Sigmoid colon (tissue), 4 donors: ENCODE results near the gene SGO2.

ENCODE experiments used
- EP300 ChIP-seq, 4 donors: sonication (generic); formaldehyde crosslinking; IDR thresholded peaks; one replicate each; pipeline ENCODE4 v1.6.1; 2017; ENCODE audit warnings: antibody characterized with exemption in 4 of 4
- POLR2A ChIP-seq, 2 donors: fragments of 450-650 bp; IDR thresholded peaks; one replicate each; pipeline ENCODE4 v1.6.1; 2016; ENCODE audit warnings: antibody characterized with exemption in 2 of 2, mild to moderate bottlenecking in 2 of 2, moderate library complexity in 2 of 2
- POLR2AphosphoS5 ChIP-seq, 4 donors: sonication (generic); formaldehyde crosslinking; IDR thresholded peaks; one replicate each; pipeline ENCODE4 v1.6.1; 2017; ENCODE audit warnings: antibody characterized with exemption in 4 of 4

GRCh38 chr2:200486529-200486928 is 39.5 kb upstream of the SGO2 start:
- TF ChIP-seq POLR2A (IDR thresholded peaks at IDR 0.05) = no peak
- no peak for TF ChIP-seq EP300 (IDR thresholded peaks at IDR 0.05)
- TF ChIP-seq POLR2AphosphoS5 (IDR thresholded peaks at IDR 0.05) = no peak
